Ascending aorta (tissue), 2 donors: ENCODE measurements around the gene NOTCH1. TPM values are rescaled to one million over a fixed set of nuclear protein-coding genes. Genes with fewer than 3 reads are reported as not detected.

Experiments used
- DNase-seq, 2 donors: peaks; one replicate each; pipeline ENCODE4 v3.0.0-alpha.2; 2019; ENCODE audit warnings: low spot score in 2 of 2
- H3K27ac ChIP-seq, 2 donors: fragments of 200-600 bp; sonication (generic); one replicate each; pipeline ENCODE4 v1.5.1; 2016 to 2017; ENCODE audit warnings: mild to moderate bottlenecking in 1 of 2
- H3K27me3 ChIP-seq: fragments of 200-600 bp; sonication (generic); one replicate; pipeline ENCODE4 v1.5.1; 2017
- H3K36me3 ChIP-seq, 2 donors: fragments of 200-600 bp; sonication (generic); one replicate each; pipeline ENCODE4 v1.5.1; 2016
- H3K4me1 ChIP-seq, 2 donors: fragments of 200-600 bp; sonication (generic); one replicate each; pipeline ENCODE4 v1.5.1; 2016 to 2017; ENCODE audit warnings: mild to moderate bottlenecking in 1 of 2
- H3K4me3 ChIP-seq, 2 donors: fragments of 200-600 bp; sonication (generic); one replicate each; pipeline ENCODE4 v1.5.1; 2016 to 2017; ENCODE audit warnings: mild to moderate bottlenecking in 1 of 2
- H3K9me3 ChIP-seq, 2 donors: fragments of 200-600 bp; sonication (generic); one replicate each; pipeline ENCODE4 v1.5.1; 2016
- intact Hi-C: fragments of 100-400 bp; cut with DNase I; formaldehyde crosslinking; loops from one replicate; pipeline ENCODE4 v1.15.1; 2023
- total RNA-seq: library from RNA; depleted of rRNA; stranded (reverse); fragments of >200 nt; gene quantifications from one replicate; pipeline ENCODE4 v1.1.0, GENCODE V29; 2016
- TF ChIP-seq, protein P1 (sequence below), 3 experiments: fragments of 200-600 bp in 2 of 3; fragments of 450-650 bp in 1 of 3; sonication (generic) in 2 of 3; IDR thresholded peaks; one replicate each; pipeline ENCODE4 v1.5.1; 2016 to 2019; ENCODE audit warnings: antibody characterized with exemption in 3 of 3, mild to moderate bottlenecking in 1 of 3, moderate library complexity in 1 of 3

NOTCH1 gene
- total RNA-seq, 1 donor from 2014 or later, result 120 TPM

GRCh38 chr9:136586391-136586953 lies 40.6 kb upstream of the NOTCH1 start:
- TF ChIP-seq, protein P1, sequence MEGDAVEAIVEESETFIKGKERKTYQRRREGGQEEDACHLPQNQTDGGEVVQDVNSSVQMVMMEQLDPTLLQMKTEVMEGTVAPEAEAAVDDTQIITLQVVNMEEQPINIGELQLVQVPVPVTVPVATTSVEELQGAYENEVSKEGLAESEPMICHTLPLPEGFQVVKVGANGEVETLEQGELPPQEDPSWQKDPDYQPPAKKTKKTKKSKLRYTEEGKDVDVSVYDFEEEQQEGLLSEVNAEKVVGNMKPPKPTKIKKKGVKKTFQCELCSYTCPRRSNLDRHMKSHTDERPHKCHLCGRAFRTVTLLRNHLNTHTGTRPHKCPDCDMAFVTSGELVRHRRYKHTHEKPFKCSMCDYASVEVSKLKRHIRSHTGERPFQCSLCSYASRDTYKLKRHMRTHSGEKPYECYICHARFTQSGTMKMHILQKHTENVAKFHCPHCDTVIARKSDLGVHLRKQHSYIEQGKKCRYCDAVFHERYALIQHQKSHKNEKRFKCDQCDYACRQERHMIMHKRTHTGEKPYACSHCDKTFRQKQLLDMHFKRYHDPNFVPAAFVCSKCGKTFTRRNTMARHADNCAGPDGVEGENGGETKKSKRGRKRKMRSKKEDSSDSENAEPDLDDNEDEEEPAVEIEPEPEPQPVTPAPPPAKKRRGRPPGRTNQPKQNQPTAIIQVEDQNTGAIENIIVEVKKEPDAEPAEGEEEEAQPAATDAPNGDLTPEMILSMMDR (IDR thresholded peaks at IDR 0.05), result no peak
- Histone ChIP-seq H3K27me3 (no peaks in the 10 kb centered on the region), H3K27ac (no peak overlapping the region), H3K4me1 (peaks cover 0 to 8% of the 10 kb centered on the region in 2 donors), H3K9me3 (no peaks in the 10 kb centered on the region), H3K36me3 (no peaks in the 10 kb centered on the region), H3K4me3 (no peak overlapping the region)
- intact Hi-C loops, result no loop called here
- no peak for DNase-seq

DNA sequence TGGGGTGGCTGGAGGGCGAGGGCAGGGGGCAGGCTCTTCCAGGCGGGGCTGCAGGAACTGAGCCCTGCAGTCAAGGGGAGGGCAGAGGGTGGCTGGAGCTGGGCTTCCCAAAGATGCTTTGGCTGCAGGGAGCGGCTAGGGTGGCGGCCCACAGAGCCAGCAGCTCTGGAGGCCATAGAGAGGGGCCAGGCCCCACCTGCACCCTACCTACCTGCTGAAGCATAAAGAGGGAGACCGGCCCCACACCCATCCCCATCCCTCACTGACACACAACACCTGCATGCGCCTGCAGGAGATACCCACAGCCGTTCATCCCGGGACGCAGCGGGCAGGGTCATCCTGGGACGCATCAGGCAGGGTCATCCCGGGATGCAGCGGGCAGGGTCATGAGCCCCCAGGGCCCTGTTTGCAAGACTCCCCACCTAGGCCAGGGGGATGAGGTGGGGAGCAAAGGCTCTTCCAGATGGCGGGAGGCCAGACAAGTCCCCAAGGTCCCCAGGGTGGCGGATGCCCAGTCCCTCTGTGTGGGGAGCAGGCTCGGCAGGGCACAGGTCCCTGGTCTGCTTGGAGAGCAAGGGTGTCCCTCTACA lies 39.8 kb upstream of the NOTCH1 start:
- no peak for DNase-seq
- TF ChIP-seq, protein P1 (IDR thresholded peaks at IDR 0.05), result no peak
- Histone ChIP-seq H3K9me3 (no peaks in the 10 kb centered on the region), H3K4me3 (no peak overlapping the region), H3K27ac (no peak overlapping the region), H3K27me3 (no peaks in the 10 kb centered on the region), H3K4me1 (peaks cover 0 to 8% of the 10 kb centered on the region in 2 donors), H3K36me3 (no peaks in the 10 kb centered on the region)
- intact Hi-C loops, result no loop called here

- Histone ChIP-seq H3K4me3 (no peak overlapping the region), H3K9me3 (no peaks in the 10 kb centered on the region), H3K36me3 (no peaks in the 10 kb centered on the region), H3K4me1 (peaks cover 0 to 8% of the 10 kb centered on the region in 2 donors), H3K27me3 (no peaks in the 10 kb centered on the region), H3K27ac (no peak overlapping the region)
- DNase-seq, result no peak
- intact Hi-C loops, result no loop called here
- TF ChIP-seq, protein P1 (IDR thresholded peaks at IDR 0.05), result no peak
These were observed 39.1 kb upstream of the NOTCH1 start for GRCh38 chr9:136584934-136585333.

GRCh38 chr9:136584401-136584932 lies 38.6 kb upstream of the NOTCH1 start:
- DNase-seq, result no peak
- Histone ChIP-seq H3K4me1 (peaks cover 0 to 8% of the 10 kb centered on the region in 2 donors), H3K9me3 (no peaks in the 10 kb centered on the region), H3K27ac (no peak overlapping the region), H3K36me3 (no peaks in the 10 kb centered on the region), H3K4me3 (no peak overlapping the region), H3K27me3 (no peaks in the 10 kb centered on the region)
- intact Hi-C loops, result no loop called here
- TF ChIP-seq, protein P1 (IDR thresholded peaks at IDR 0.05), result no peak

DNA sequence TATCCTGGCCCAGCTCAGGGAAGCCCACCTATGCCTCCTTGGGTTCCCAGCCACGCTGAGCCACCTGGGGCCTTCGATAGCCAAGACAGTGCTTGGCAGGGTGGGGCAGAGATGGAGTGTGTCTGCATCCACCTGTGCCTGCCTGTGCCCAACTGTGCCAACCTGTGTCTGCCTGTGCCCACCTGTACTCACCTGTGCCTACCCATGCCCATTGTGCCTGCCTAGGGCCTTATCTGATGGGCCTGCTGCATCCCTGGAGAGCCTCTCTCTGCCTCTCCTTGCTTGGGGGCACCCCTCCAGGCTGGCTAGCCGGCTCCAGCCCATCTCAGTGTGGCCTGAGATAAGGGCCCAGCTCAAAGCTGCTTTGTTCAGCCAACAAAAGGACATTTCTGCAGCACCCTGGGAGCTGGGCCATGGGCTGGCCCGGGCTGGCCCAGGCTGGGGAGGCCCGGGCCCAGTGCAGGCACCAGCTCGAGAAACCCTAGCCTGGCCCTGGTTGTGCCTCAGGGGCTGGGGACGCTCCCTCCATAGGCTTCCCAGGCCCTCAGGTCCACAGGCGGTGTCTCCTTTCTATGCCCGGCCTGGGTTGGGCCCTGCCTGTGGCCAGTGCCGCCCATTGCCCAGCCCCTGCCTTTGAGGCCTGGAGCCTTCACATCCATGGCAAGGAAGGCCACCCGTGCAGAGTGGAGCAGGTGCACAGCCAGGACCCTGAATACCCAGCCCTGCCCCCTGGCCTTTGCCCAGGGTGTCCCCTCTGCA lies 37.3 kb upstream of the NOTCH1 start:
- Histone ChIP-seq H3K27ac (no peak overlapping the region), H3K9me3 (no peaks in the 10 kb centered on the region), H3K27me3 (no peaks in the 10 kb centered on the region), H3K36me3 (no peaks in the 10 kb centered on the region), H3K4me1 (peaks cover 0 to 8% of the 10 kb centered on the region in 2 donors), H3K4me3 (no peak overlapping the region)
- intact Hi-C loops, result no loop called here
- TF ChIP-seq, protein P1 (IDR thresholded peaks at IDR 0.05), result no peak
- no peak for DNase-seq
